Hepatocyte (in vitro differentiated cells): Measurements from ENCODE around the gene SUCLG2.

Experiments
- CTCF ChIP-seq: fragments of 200-600 bp; sonication (generic); IDR thresholded peaks from 2 replicates; pipeline ENCODE4 v1.5.1; 2016; ENCODE audit warnings: antibody characterized with exemption, mild to moderate bottlenecking; ENCODE audit not compliant: poor library complexity
- EZH2phosphoT487 ChIP-seq: fragments of 200-600 bp; sonication (generic); IDR thresholded peaks from one replicate; pipeline ENCODE4 v1.6.1; 2018; ENCODE audit warnings: antibody characterized with exemption, mild to moderate bottlenecking, low read depth, moderate library complexity; ENCODE audit not compliant: unreplicated experiment, severe bottlenecking

- no peak for TF ChIP-seq EZH2phosphoT487
- no peak for TF ChIP-seq CTCF
These were observed 136.6 kb downstream of the SUCLG2 start for GRCh38 chr3:67517781-67518180.
